Activated naive CD4-positive, alpha-beta T cell treated with anti-CD3 and anti-CD28 coated beads, Interleukin-2, amount 10 ng/mL, durations not matched to agents 7 days and 5 days (primary cell): ENCODE data around the gene CDCP1.
"Not testable (repeated sequence)": the region's sequence is repeated elsewhere in the genome, so short reads cannot be mapped to it uniquely, and the experiment has no call there.

Source experiments
- CTCF ChIA-PET: fragments of 350-600 bp; sonication (Branson Sonifier 250); formaldehyde crosslinking; loops from one replicate; lab custom pipeline; 2021; ENCODE audit warnings: antibody characterized with exemption; lab: Charles Lee
- DNase-seq: peaks from one replicate; pipeline ENCODE4 v3.0.0-alpha.2; 2020
- H3K27ac Mint-ChIP-seq: one replicate; pipeline ENCODE4 v1.8.0; 2021; ENCODE audit warnings: mild to moderate bottlenecking, moderate library complexity, mixed read lengths
- H3K27me3 Mint-ChIP-seq: one replicate; pipeline ENCODE4 v1.8.0; 2021; ENCODE audit warnings: mild to moderate bottlenecking, mixed read lengths
- H3K36me3 Mint-ChIP-seq: one replicate; pipeline ENCODE4 v1.8.0; 2021; ENCODE audit warnings: mixed read lengths
- H3K4me1 Mint-ChIP-seq: one replicate; pipeline ENCODE4 v1.8.0; 2021; ENCODE audit warnings: mixed read lengths
- H3K4me3 Mint-ChIP-seq: one replicate; pipeline ENCODE4 v1.8.0; 2021; ENCODE audit warnings: mild to moderate bottlenecking, moderate library complexity, mixed read lengths
- H3K9me3 Mint-ChIP-seq: one replicate; pipeline ENCODE4 v1.8.0; 2021; ENCODE audit warnings: mixed read lengths

Gene CDCP1

DNA sequence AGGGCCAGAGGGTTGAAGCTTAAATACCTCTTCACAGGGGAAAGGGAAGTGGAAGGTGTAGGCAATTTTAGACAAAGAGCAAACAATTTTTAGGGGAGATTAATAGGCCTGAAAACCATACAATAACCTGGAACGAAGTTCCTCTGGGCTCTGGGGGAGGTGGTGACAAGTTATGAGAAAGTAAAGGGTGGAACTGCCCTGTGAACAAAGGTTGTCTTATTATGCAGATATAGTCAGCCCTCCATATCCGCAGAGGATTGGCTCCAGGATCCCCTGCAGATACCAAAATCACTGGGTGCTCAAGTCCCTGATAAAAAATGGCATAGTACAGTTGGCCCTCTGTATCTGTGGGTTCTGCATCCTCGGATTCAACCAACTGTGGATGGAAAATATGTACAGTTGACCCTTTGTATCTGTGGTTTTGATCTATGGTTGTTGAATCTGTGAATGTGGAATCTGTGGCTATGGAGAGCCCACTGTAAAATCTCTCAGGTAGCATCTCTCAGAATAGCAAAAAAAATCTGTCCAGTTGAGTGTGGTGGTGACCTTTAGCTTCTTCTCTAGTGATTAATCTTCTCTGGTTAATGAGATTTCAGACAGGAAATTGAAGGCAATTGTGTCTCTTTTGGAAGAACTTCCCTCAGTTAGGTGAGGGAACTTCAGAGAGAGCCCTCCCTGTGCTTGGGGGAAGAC is 79.9 kb downstream of the CDCP1 start:
- no peaks in the 10 kb centered on the region for H3K9me3 Mint-ChIP-seq
- no peak for DNase-seq
- H3K27ac Mint-ChIP-seq, result no peak overlapping the region
- peaks cover 28% of the 10 kb centered on the region for H3K27me3 Mint-ChIP-seq
- no peak overlapping the region for H3K4me3 Mint-ChIP-seq
- peaks cover 2% of the 10 kb centered on the region for H3K36me3 Mint-ChIP-seq
- peaks cover 23% of the 10 kb centered on the region for H3K4me1 Mint-ChIP-seq
- CTCF ChIA-PET, result interaction anchor here (1.1 kb wide), 1 partner anchor 25 kb away, joined by 4 read pairs; no protein-coding TSS in a partner anchor

DNA sequence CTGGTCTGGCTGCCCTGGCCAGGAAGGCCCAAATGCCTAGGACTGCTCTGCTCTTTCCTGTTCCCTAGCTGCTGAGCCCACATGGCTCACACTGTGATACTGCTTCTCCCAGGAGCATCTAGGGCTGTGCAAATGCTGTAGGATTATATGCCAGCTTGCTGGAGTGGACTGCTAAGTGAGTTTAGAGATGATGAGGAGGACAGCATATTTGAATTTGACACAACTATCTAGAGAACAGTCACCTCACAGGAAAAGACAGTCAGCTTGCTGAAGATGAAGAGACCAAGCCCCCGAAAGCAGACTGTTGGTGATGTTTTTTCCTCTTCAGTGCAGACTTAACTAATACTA is 80.8 kb downstream of the CDCP1 start:
- Mint-ChIP-seq H3K27me3 (peaks cover 31% of the 10 kb centered on the region), H3K36me3 (peaks cover 2% of the 10 kb centered on the region), H3K9me3 (no peaks in the 10 kb centered on the region), H3K4me1 (peaks cover 23% of the 10 kb centered on the region), H3K4me3 (no peak overlapping the region), H3K27ac (peak overlapping the region; percentile 76)
- no peak for DNase-seq
- CTCF ChIA-PET, result interaction anchor here (1.0 to 1.1 kb wide), 2 partner anchors 24 to 145 kb away, joined by 4 to 5 read pairs; no protein-coding TSS in a partner anchor

DNA sequence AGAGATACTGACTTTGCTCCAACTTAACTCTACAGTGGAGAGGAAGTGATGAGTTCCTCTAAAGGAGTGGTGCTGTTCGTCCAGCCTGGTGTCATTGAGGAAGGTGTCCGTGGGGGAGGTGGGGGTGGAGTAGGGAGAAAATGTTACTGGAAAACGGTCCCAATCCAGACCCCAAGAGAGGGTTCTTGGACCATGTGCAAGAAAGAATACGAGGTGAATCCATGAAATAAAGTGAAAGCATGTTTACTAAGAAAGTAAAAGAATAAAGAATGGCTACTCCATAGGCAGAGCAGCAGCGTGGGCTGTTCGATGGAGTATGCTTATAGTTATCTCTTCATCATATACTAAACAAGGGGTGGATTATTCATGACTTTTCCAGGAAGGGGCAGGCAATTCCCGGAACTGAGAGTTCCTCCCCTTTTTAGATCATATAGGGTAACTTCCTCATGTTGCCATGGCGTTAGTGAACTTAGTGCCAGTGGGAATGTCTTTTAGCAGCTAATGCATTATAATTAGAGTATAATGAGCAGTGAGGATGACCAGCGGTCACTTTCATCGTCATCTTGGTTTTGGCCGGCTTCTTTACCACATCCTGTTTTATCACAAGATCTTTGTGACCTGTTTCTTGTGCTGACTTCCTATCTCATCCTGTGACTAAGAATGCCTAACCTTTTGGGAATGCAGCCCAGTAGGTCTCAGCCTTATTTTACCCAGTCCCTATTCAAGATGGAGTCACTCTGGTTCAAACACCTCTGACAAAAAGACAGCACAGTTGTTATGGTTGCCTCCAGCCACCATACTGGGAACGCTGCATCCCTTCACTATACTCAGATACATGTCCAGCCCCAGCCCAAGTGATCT is 81.4 kb downstream of the CDCP1 start:
- peak; percentile 79 for DNase-seq
- peaks cover 23% of the 10 kb centered on the region for H3K4me1 Mint-ChIP-seq
- peaks cover 33% of the 10 kb centered on the region for H3K27me3 Mint-ChIP-seq
- H3K27ac Mint-ChIP-seq, result peak overlapping the region; percentile 85
- H3K36me3 Mint-ChIP-seq, result peaks cover 2% of the 10 kb centered on the region
- H3K9me3 Mint-ChIP-seq, result no peaks in the 10 kb centered on the region
- H3K4me3 Mint-ChIP-seq, result peak overlapping the region; percentile 63
- CTCF ChIA-PET, result interaction anchor here (1.0 to 1.4 kb wide), 4 partner anchors 23 to 145 kb away, joined by 3 to 5 read pairs (median 4); no protein-coding TSS in a partner anchor

DNA sequence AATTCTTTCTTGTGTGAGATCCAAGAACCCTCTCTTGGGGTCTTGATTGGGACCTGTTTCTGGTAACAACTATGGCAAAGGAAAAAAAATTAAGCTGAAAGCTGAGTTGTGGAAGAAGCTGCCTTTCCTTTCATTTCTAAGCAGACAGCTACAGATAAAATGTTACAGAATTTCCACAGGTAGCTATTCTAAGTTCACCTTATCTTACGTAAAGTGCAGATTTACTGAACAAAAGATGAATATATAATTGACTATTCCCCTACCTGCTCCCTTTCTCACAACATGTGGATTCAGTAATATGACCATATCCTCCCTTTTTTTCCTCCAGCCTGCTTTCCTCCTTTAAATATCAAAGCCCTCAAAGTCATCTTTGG is 83.5 kb downstream of the CDCP1 start:
- H3K9me3 Mint-ChIP-seq, result no peaks in the 10 kb centered on the region
- H3K4me1 Mint-ChIP-seq, result peaks cover 26% of the 10 kb centered on the region
- H3K27me3 Mint-ChIP-seq, result peaks cover 38% of the 10 kb centered on the region
- no peak overlapping the region for H3K4me3 Mint-ChIP-seq
- H3K36me3 Mint-ChIP-seq, result peaks cover 2% of the 10 kb centered on the region
- no peak for DNase-seq
- H3K27ac Mint-ChIP-seq, result no peak overlapping the region
- CTCF ChIA-PET, result interaction anchor here (1.0 kb wide), 1 partner anchor 148 kb away, joined by 3 read pairs; no protein-coding TSS in a partner anchor

DNA sequence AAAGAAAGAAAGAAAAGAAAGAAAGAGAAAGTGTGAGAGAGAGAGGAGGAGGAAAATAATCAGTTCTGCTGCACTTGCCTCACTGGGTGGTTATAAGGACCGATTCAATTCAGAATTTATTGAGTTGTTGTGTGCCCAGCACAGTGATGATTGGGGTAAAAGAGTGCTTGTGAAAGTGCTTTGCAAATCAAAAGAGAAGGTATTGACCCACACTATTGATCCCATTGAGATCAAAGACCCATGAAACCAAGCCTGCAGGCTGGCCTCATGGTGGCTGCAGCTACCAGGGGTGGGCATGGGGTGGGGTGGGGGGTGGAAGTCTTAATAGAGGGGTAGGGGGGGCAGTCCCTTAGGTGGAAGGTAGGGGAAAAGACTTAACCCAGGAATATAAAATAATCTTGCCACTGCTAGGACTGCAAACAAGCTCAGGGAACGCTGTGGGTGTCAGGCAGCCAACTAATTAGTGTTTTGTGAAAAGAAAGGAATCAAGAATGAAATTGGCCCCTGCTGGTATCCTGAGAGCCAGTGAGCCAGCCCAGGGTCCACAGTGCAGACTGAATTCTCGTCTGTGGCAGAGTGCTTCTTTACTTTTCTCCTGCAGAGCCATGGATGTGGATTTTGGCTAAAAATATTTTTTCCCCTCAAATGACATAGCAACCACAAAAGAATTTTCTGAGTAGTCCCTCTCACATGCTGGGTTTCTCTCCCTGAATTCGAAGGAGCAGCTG is 85.8 kb downstream of the CDCP1 start:
- Mint-ChIP-seq H3K27ac (no peak overlapping the region), H3K27me3 (peaks cover 41% of the 10 kb centered on the region), H3K4me1 (peaks cover 22% of the 10 kb centered on the region), H3K9me3 (no peaks in the 10 kb centered on the region), H3K4me3 (no peak overlapping the region), H3K36me3 (peaks cover 2% of the 10 kb centered on the region)
- CTCF ChIA-PET, result interaction anchor here (1.1 kb wide), 1 partner anchor 150 kb away, joined by 3 read pairs; no protein-coding TSS in a partner anchor
- no peak for DNase-seq

DNA sequence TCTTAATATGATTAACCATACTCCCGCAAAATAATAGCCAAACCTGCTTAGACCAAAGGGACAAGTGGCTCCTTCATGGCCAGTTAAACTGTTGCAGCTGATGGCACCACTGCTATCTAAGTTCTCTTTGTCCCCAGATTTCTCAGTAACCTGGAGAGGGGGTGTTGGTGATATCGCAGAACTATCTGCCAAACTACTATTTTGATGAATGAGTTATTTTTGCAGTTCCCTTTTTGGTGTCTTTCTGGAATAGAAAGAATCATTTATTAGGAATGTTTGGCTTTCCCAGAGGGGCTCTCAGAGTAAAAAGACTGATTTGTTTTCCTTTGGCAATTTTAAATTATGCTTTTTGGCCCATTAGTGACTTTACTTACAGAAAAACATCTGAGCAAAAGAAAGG is 87.0 kb downstream of the CDCP1 start:
- H3K27ac Mint-ChIP-seq, result no peak overlapping the region
- peaks cover 2% of the 10 kb centered on the region for H3K36me3 Mint-ChIP-seq
- no peaks in the 10 kb centered on the region for H3K9me3 Mint-ChIP-seq
- CTCF ChIA-PET, result no interaction called here
- DNase-seq, result no peak
- peaks cover 44% of the 10 kb centered on the region for H3K27me3 Mint-ChIP-seq
- H3K4me1 Mint-ChIP-seq, result peaks cover 19% of the 10 kb centered on the region
- no peak overlapping the region for H3K4me3 Mint-ChIP-seq

DNA sequence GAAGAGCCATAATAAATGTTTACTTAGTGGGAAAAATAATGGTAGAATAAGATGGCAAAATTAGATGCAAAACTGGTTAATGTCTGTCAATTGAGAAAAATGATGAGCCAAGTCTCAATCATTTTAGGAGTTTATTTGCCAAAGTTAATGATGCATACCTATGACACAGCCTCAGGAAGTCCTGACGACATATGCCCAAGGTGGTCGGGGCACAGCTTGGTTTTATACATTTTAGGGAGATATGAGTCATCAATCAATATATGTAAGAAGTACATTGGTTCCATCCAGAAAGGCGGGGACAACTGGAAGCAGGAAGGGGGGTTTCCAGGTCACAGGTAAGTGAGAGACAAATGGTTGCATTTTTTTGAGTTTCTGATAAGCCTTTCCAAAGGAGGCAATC is 88.6 kb downstream of the CDCP1 start:
- no peak overlapping the region for H3K27ac Mint-ChIP-seq
- DNase-seq, result no peak
- no peak overlapping the region for H3K4me3 Mint-ChIP-seq
- peaks cover 54% of the 10 kb centered on the region for H3K27me3 Mint-ChIP-seq
- CTCF ChIA-PET, result interaction anchor here (1.1 to 6.6 kb wide), 3 partner anchors 14 to 153 kb away, joined by 3 to 49 read pairs (median 31); no protein-coding TSS in a partner anchor
- H3K4me1 Mint-ChIP-seq, result peaks cover 27% of the 10 kb centered on the region
- no peaks in the 10 kb centered on the region for H3K36me3 Mint-ChIP-seq
- H3K9me3 Mint-ChIP-seq, result no peaks in the 10 kb centered on the region

DNA sequence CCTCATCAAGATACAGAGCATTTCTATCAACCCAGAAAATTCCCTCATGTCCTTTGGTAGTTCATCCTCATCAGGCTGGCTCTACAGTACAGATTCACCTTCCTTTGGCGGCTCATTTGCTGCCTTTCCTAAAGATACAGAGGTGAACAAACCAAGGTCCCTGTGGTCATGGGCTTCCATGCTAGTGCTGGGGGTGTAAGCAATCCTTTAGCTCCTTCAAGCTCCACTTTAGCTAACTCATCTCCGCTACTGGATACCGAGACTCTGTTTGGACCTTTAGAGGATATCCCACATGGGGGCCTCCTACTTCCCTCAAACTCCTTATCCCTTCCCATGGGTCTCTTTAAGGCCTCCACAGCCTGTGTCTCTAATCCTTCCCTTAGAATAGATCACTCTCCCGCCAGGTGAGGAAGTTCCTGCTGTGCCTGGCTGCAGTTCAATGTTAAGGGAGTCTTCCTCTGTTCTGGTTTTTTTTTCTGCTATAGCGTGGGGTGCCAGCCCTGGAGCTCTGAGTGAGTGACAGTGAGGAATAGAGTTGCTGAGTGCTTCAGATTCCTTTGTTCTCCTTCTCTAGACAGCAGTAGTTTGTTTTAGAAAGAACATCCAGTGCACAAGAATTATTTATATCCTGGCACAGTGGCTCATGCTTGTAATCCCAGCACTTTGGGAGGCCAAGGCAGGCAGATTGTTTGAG is 89.4 kb downstream of the CDCP1 start:
- H3K9me3 Mint-ChIP-seq, result no peaks in the 10 kb centered on the region
- CTCF ChIA-PET, result interaction anchor here (1.1 to 6.6 kb wide), 4 partner anchors 13 to 154 kb away, joined by 3 to 49 read pairs (median 18); no protein-coding TSS in a partner anchor
- no peak overlapping the region for H3K4me3 Mint-ChIP-seq
- H3K36me3 Mint-ChIP-seq, result no peaks in the 10 kb centered on the region
- no peak for DNase-seq
- H3K27ac Mint-ChIP-seq, result no peak overlapping the region
- H3K27me3 Mint-ChIP-seq, result peaks cover 62% of the 10 kb centered on the region
- H3K4me1 Mint-ChIP-seq, result peaks cover 27% of the 10 kb centered on the region

DNA sequence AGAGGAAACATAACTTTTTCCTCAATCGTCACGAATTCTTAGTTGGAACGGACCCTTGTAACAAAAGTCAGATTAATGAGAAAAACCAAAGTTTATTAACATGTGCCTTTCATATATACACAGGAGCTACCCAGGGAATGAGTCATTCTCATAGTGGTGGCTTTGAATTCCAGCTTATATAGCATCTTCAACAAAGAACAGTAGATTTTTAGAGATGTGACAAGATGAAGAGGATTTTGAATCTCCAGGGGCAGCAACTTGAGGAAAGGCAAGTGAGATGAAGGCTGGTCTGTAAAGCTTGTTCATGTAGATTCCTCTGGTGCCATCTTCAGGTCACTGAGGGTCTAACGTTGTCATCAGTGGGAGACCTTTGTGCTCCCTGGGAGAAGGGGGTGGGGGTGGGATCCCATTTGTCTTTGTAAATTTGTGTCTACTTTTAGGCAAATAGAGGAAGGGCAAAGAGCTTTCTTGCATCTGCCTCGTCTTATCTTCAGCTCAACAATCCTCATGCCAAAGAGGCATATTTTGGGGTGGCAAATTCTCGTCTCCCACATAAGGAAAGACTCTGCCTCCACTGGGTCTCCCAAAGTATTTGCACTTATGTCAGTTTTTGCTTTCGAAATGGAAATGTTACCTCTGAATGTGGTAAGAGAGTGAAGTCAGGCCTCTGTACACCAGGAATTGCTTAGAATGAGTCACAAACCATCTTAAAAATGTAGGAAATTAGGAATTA is 90.6 kb downstream of the CDCP1 start:
- Mint-ChIP-seq H3K27ac (no peak overlapping the region), H3K27me3 (peaks cover 67% of the 10 kb centered on the region), H3K4me1 (peaks cover 27% of the 10 kb centered on the region), H3K36me3 (no peaks in the 10 kb centered on the region), H3K4me3 (no peak overlapping the region), H3K9me3 (no peaks in the 10 kb centered on the region)
- peak; percentile 43 for DNase-seq
- CTCF ChIA-PET, result interaction anchor here (0.7 to 6.6 kb wide), 8 partner anchors 14 to 850 kb away, joined by 3 to 49 read pairs (median 4); partner anchors contain the start of gene SACM1L

DNA sequence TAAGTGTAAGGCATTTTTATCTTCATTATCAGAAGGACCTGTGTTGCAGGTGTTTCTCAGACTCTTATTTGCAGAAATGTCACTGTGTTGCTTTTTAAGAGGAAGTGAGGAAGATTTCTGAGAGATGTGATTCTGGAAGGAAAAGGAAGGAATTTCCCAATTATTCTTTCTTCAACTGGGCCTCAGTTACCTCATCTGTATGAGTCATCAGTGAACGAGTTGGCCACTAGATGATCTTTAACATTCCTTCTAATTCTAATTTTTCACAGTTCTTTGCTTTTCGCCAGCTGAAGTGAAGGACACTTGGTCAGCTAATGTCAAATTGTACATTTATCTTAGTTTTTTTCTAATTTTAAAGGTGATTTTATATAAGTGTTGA is 91.2 kb downstream of the CDCP1 start:
- no peak overlapping the region for H3K27ac Mint-ChIP-seq
- DNase-seq, result no peak
- peaks cover 70% of the 10 kb centered on the region for H3K27me3 Mint-ChIP-seq
- CTCF ChIA-PET, result interaction anchor here (0.7 to 6.6 kb wide), 7 partner anchors 14 to 850 kb away, joined by 3 to 49 read pairs (median 4); partner anchors contain the start of gene SACM1L
- no peaks in the 10 kb centered on the region for H3K9me3 Mint-ChIP-seq
- H3K4me1 Mint-ChIP-seq, result peaks cover 27% of the 10 kb centered on the region
- H3K4me3 Mint-ChIP-seq, result no peak overlapping the region
- no peaks in the 10 kb centered on the region for H3K36me3 Mint-ChIP-seq

DNA sequence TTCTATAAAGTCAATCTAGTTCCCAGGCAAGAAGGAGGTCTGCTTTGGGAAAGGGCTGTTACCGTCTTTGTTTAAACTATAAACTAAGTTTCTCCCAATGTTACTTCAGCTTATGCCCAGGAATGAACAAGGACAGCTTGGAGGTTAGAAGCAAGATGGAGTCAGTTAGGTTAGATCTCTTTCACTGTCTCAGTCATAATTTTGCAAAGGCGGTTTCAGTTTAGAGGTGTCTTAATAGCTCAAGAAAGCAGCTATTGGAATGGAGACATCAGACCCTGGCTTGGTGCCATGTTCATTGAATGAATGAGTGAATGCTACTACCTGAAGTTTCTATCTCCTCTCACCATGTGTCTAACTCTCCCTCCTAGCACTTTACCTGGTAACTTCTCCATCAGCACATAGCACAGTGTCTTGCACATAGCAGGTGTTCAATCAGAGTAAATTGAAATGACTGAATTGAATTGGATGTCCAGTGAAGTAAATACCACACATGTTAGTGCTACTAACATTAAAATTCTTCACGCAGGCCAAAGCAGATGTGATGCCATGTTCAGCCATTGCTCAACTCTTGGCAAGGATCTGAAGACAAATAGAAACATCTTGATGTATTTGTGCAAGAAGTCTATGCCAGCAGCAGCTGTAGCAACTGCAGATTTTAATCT is 91.9 kb downstream of the CDCP1 start:
- H3K27ac Mint-ChIP-seq, result no peak overlapping the region
- CTCF ChIA-PET, result interaction anchor here (4.6 to 6.6 kb wide), 2 partner anchors 13 to 157 kb away, joined by 31 to 49 read pairs; no protein-coding TSS in a partner anchor
- no peak for DNase-seq
- H3K4me1 Mint-ChIP-seq, result peaks cover 27% of the 10 kb centered on the region
- H3K9me3 Mint-ChIP-seq, result no peaks in the 10 kb centered on the region
- no peak overlapping the region for H3K4me3 Mint-ChIP-seq
- H3K36me3 Mint-ChIP-seq, result no peaks in the 10 kb centered on the region
- H3K27me3 Mint-ChIP-seq, result peaks cover 70% of the 10 kb centered on the region

DNA sequence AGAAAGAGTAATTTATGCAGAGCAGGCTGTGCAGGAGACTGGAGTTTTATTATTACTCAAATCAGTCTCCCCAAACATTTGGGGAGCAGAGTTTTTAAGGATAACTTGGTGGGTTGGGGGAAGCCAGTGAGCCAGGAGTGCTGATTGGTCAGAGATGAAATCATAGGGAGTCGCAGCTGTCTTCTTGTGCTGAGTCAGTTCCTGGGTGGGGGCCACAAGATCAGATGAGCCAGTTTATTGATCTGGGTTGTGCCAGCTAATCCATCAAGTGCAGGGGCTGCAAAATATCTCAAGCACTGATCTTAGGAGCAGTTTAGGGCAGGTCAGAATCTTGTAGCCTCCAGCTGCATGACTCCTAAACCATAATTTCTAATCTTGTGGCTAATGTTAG is 92.4 kb downstream of the CDCP1 start:
- Mint-ChIP-seq H3K4me1 (peaks cover 27% of the 10 kb centered on the region), H3K27me3 (peaks cover 70% of the 10 kb centered on the region)
- DNase-seq, H3K36me3 Mint-ChIP-seq, H3K27ac Mint-ChIP-seq, H3K4me3 Mint-ChIP-seq, H3K9me3 Mint-ChIP-seq: not testable (repeated sequence)
- CTCF ChIA-PET, result interaction anchor here (4.6 to 6.6 kb wide), 2 partner anchors 13 to 157 kb away, joined by 31 to 49 read pairs; no protein-coding TSS in a partner anchor
